OCI-LY7 (cell line): ENCODE results near the gene TLCD2. TPM values are rescaled to one million over a fixed set of nuclear protein-coding genes. Genes with fewer than 3 reads are reported as not detected.

ENCODE experiments used
- BruUV-seq: library from RNA; stranded (reverse); fragments of 400-500 nt; replicated peaks from 2 replicates; lab custom pipeline; 2021; lab: Mats Ljungman, UMichigan
- CTCF ChIA-PET: fragments of 300-600 bp; sonication (Branson Sonifier 250); formaldehyde crosslinking; loops from one replicate; lab custom pipeline; 2022; ENCODE audit warnings: antibody characterized with exemption; ENCODE audit not compliant: unreplicated experiment; lab: Charles Lee
- POLR2A ChIA-PET: fragments of 300-600 bp; sonication (Branson Sonifier 250); formaldehyde crosslinking; loops from one replicate; lab custom pipeline; 2022; ENCODE audit warnings: antibody characterized with exemption; lab: Charles Lee
- DNase-seq: peaks from one replicate; pipeline ENCODE4 v3.0.0-alpha.2; 2015; ENCODE audit warnings: low spot score
- H2AFZ ChIP-seq: fragments of 200-600 bp; sonication (generic), shearing (Covaris generic); 2 replicates; pipeline ENCODE4 v1.6.1; 2014; ENCODE audit warnings: mild to moderate bottlenecking, antibody characterized with exemption, low read length, moderate library complexity
- H3K27ac ChIP-seq: fragments of 200-600 bp; sonication (generic); 2 replicates; pipeline ENCODE4 v1.5.1; 2014; ENCODE audit warnings: mixed run types, low read depth, mild to moderate bottlenecking, moderate library complexity, low read length, inconsistent platforms; ENCODE audit not compliant: poor library complexity, severe bottlenecking
- H3K36me3 ChIP-seq: fragments of 200-600 bp; sonication (generic); 2 replicates; pipeline ENCODE4 v1.6.1; 2014; ENCODE audit warnings: mild to moderate bottlenecking, antibody characterized with exemption, low read length, moderate library complexity, mixed read lengths; ENCODE audit not compliant: insufficient read depth
- H3K4me1 ChIP-seq: fragments of 200-600 bp; sonication (generic); 2 replicates; pipeline ENCODE4 v1.5.1; 2014; ENCODE audit warnings: mild to moderate bottlenecking, low read length; ENCODE audit not compliant: insufficient read depth, poor library complexity, severe bottlenecking
- H3K4me2 ChIP-seq: fragments of 200-600 bp; sonication (generic); 2 replicates; pipeline ENCODE4 v1.6.1; 2014; ENCODE audit warnings: mild to moderate bottlenecking, low read length
- H3K4me3 ChIP-seq: fragments of 200-600 bp; sonication (generic); 2 replicates; pipeline ENCODE4 v1.5.1; 2014; ENCODE audit warnings: mild to moderate bottlenecking, low read depth, low read length; ENCODE audit not compliant: poor library complexity, severe bottlenecking
- H3K79me2 ChIP-seq: fragments of 200-600 bp; sonication (generic); 2 replicates; pipeline ENCODE4 v1.6.1; 2016; ENCODE audit warnings: low read depth, mild to moderate bottlenecking, low read length, moderate library complexity, mixed read lengths; ENCODE audit not compliant: insufficient read depth
- H3K9me2 ChIP-seq: fragments of 200-600 bp; sonication (generic); 2 replicates; pipeline ENCODE4 v1.6.1; 2016; ENCODE audit warnings: mild to moderate bottlenecking, low read length, mixed read lengths; ENCODE audit not compliant: insufficient read depth
- H3K9me3 ChIP-seq: fragments of 200-600 bp; sonication (generic); 2 replicates; pipeline ENCODE4 v1.6.1; 2014; ENCODE audit warnings: mild to moderate bottlenecking, mixed run types, low read length, mixed read lengths
- H4K20me1 ChIP-seq: fragments of 200-600 bp; sonication (generic); 2 replicates; pipeline ENCODE4 v1.6.1; 2014; ENCODE audit warnings: mild to moderate bottlenecking, antibody characterized with exemption, low read length, moderate library complexity, mixed read lengths; ENCODE audit not compliant: insufficient read depth
- CTCF ChIP-seq: fragments of 200-600 bp; sonication (generic); conservative IDR thresholded peaks from 2 replicates; pipeline ENCODE4 v1.5.1; 2014; ENCODE audit warnings: mild to moderate bottlenecking, antibody characterized with exemption, low read length, moderate library complexity, mixed read lengths
- EZH2phosphoT487 ChIP-seq: fragments of 200-600 bp; sonication (generic); IDR thresholded peaks from 2 replicates; pipeline ENCODE4 v1.6.1; 2018; ENCODE audit warnings: low read depth, borderline replicate concordance, mild to moderate bottlenecking, mixed run types, antibody characterized with exemption, low read length, moderate library complexity, mixed read lengths
- intact Hi-C: fragments of 100-400 bp; cut with micrococcal nuclease; formaldehyde crosslinking; loops from one replicate; pipeline ENCODE4 v1.10.0; 2022; ENCODE audit not compliant: unreplicated experiment
- total RNA-seq, 2 experiments: library from RNA; depleted of rRNA in 1 of 2; stranded (reverse); fragments of >200 nt in 1 of 2; shearing (Covaris generic) in 1 of 2; gene quantifications; 2 replicates each; pipeline ENCODE4 v1.2.3, GENCODE V29; 2014 to 2022

Gene TLCD2
- total RNA-seq, 2 experiments from 2014 or later = not detected

GRCh38 chr17:1716912-1717695 is 6.9 kb upstream of the TLCD2 start:
- TF ChIP-seq CTCF (no peak), EZH2phosphoT487 (no peak)
- Histone ChIP-seq H3K9me3 (no peaks in the 10 kb centered on the region), H3K79me2 (no peaks in the 10 kb centered on the region), H4K20me1 (no peaks in the 10 kb centered on the region), H2AFZ (peak overlapping the region; percentile 60), H3K4me3 (peak overlapping the region; percentile 79), H3K27ac (peak overlapping the region; percentile 88), H3K36me3 (no peaks in the 10 kb centered on the region), H3K9me2 (no peaks in the 10 kb centered on the region), H3K4me1 (peaks cover 33% of the 10 kb centered on the region), H3K4me2 (peak overlapping the region; percentile 89)
- DNase-seq = peak; percentile 98
- ChIA-PET CTCF (interaction anchor here (0.5 to 1.2 kb wide), 4 partner anchors 70 to 873 kb away, joined by 3 to 4 read pairs (median 3); no protein-coding TSS in a partner anchor), POLR2A (interaction anchor here (0.5 to 2.4 kb wide), 9 partner anchors 10 to 619 kb away, joined by 3 to 10 read pairs (median 4); partner anchors contain the start of genes RPA1 and SMYD4)
- intact Hi-C loops = loop anchor here (2.0 to 10.0 kb wide), 4 partner anchors 32 to 685 kb away; partner anchors contain the start of genes MNT, PITPNA and PRPF8
- no TSS peak for BruUV-seq

GRCh38 chr17:1716076-1716911 is 6.1 kb upstream of the TLCD2 start:
- Histone ChIP-seq H3K9me3 (no peaks in the 10 kb centered on the region), H3K4me1 (peaks cover 30% of the 10 kb centered on the region), H3K4me2 (peak overlapping the region; percentile 89), H3K36me3 (no peaks in the 10 kb centered on the region), H3K27ac (peak overlapping the region; percentile 88), H3K4me3 (peak overlapping the region; percentile 85), H4K20me1 (no peaks in the 10 kb centered on the region), H3K9me2 (no peaks in the 10 kb centered on the region), H2AFZ (peak overlapping the region; percentile 60; the same call in 1 of the 2 replicates), H3K79me2 (no peaks in the 10 kb centered on the region)
- BruUV-seq = TSS peak; percentile 96
- TF ChIP-seq CTCF (no peak), EZH2phosphoT487 (no peak)
- DNase-seq = peak; percentile 100
- intact Hi-C loops = loop anchor here (2.0 to 10.0 kb wide), 4 partner anchors 31 to 686 kb away; partner anchors contain the start of genes MNT, PITPNA and PRPF8
- CTCF ChIA-PET = interaction anchor here (0.8 to 1.2 kb wide), 3 partner anchors 69 to 149 kb away, joined by 3 to 4 read pairs (median 3); no protein-coding TSS in a partner anchor
- POLR2A ChIA-PET = interaction anchor here (0.5 to 2.4 kb wide), 8 partner anchors 10 to 620 kb away, joined by 3 to 10 read pairs (median 4); partner anchors contain the start of genes RPA1 and SMYD4
